PC-3 (cell line): ENCODE data around the gene SPAAR. TPM values are rescaled to one million over a fixed set of nuclear protein-coding genes. Genes with fewer than 3 reads are reported as not detected.
A peak's percentile ranks its signal among the peaks of the same experiment; 100 is the strongest.

Experiments used
- ATAC-seq: fragments of 200-7000 bp; cut with Tn5 transposase; 2 replicates; pipeline ENCODE4 v1.9.1; 2020; ENCODE audit warnings: mild to moderate bottlenecking, moderate library complexity
- BruUV-seq: library from RNA; stranded (reverse); fragments of 400-500 nt; replicated peaks from 2 replicates; lab custom pipeline; 2021; lab: Mats Ljungman, UMichigan
- CTCF ChIA-PET: fragments of 300-600 bp; sonication (Branson Sonifier 250); formaldehyde crosslinking; loops from one replicate; lab custom pipeline; 2022; ENCODE audit warnings: antibody characterized with exemption; lab: Charles Lee
- POLR2A ChIA-PET: fragments of 300-600 bp; sonication (Branson Sonifier 250); formaldehyde crosslinking; loops from one replicate; lab custom pipeline; 2022; ENCODE audit warnings: antibody characterized with exemption; ENCODE audit not compliant: unreplicated experiment; lab: Charles Lee
- DNase-seq: peaks from one replicate; pipeline ENCODE4 v3.0.0-alpha.2; 2015
- H2AFZ ChIP-seq: fragments of 300-600 bp; sonication (generic); 2 replicates; pipeline ENCODE4 v1.6.0; 2016; ENCODE audit warnings: antibody characterized with exemption, low read length
- H3F3A ChIP-seq: fragments of 300-600 bp; sonication (generic); one replicate; pipeline ENCODE4 v1.6.0; 2017; ENCODE audit warnings: antibody characterized with exemption, low read length, control low read depth, mild to moderate bottlenecking; ENCODE audit not compliant: unreplicated experiment
- H3K27ac ChIP-seq: fragments of 300-600 bp; sonication (generic); 2 replicates; pipeline ENCODE4 v1.5.1; 2016; ENCODE audit warnings: mild to moderate bottlenecking, low read length
- H3K27me3 ChIP-seq: fragments of 300-600 bp; sonication (generic); 2 replicates; pipeline ENCODE4 v1.6.1; 2016; ENCODE audit warnings: low read length, mixed read lengths
- H3K36me3 ChIP-seq: fragments of 300-600 bp; sonication (generic); 2 replicates; pipeline ENCODE4 v1.6.1; 2016; ENCODE audit warnings: low read depth, mixed run types, low read length, mixed read lengths
- H3K4me1 ChIP-seq: fragments of 300-600 bp; sonication (generic); 2 replicates; pipeline ENCODE4 v1.5.1; 2016; ENCODE audit warnings: low read length; ENCODE audit not compliant: insufficient read depth
- H3K4me2 ChIP-seq: fragments of 300-600 bp; sonication (generic); 2 replicates; pipeline ENCODE4 v1.6.0; 2016; ENCODE audit warnings: low read length
- H3K4me3 ChIP-seq: fragments of 300-600 bp; sonication (generic); 2 replicates; pipeline ENCODE4 v1.5.1; 2016; ENCODE audit warnings: mild to moderate bottlenecking, low read length, mixed read lengths
- H3K79me2 ChIP-seq: fragments of 300-600 bp; sonication (generic); 2 replicates; pipeline ENCODE4 v1.6.1; 2017; ENCODE audit warnings: low read length, mixed read lengths
- H3K9ac ChIP-seq: fragments of 300-600 bp; sonication (generic); 2 replicates; pipeline ENCODE4 v1.6.0; 2016; ENCODE audit warnings: mild to moderate bottlenecking, low read length
- H3K9me2 ChIP-seq: fragments of 300-600 bp; sonication (generic); replicated peaks from 2 replicates; pipeline ENCODE4 v1.6.1; 2016; ENCODE audit warnings: mixed run types, low read length, mixed read lengths
- H3K9me3 ChIP-seq: fragments of 300-600 bp; sonication (generic); 2 replicates; pipeline ENCODE4 v1.6.1; 2016; ENCODE audit warnings: low read length, mixed read lengths
- H4K20me1 ChIP-seq: fragments of 300-600 bp; sonication (generic); 2 replicates; pipeline ENCODE4 v1.6.1; 2016; ENCODE audit warnings: low read length, mixed read lengths
- EZH2 ChIP-seq: fragments of 300-600 bp; sonication (generic); IDR thresholded peaks from one replicate; pipeline ENCODE4 v1.6.1; 2017; ENCODE audit warnings: antibody characterized with exemption, mild to moderate bottlenecking, low read length; ENCODE audit not compliant: unreplicated experiment
- EZH2phosphoT487 ChIP-seq: fragments of 300-600 bp; sonication (generic); IDR thresholded peaks from 2 replicates; pipeline ENCODE4 v1.6.1; 2018; ENCODE audit warnings: mild to moderate bottlenecking, antibody characterized with exemption, low read length, borderline replicate concordance
- intact Hi-C: fragments of 100-400 bp; cut with micrococcal nuclease; formaldehyde crosslinking; loops from 2 replicates; pipeline ENCODE4 v1.9.0; 2023
- total RNA-seq: library from RNA; depleted of rRNA; stranded (reverse); fragments of >200 nt; gene quantifications from 2 replicates; pipeline ENCODE4 v1.2.3, GENCODE V29; 2014
- TF ChIP-seq, protein P1 (sequence below): fragments of 300-600 bp; sonication (generic); conservative IDR thresholded peaks from 2 replicates; pipeline ENCODE4 v1.5.1; 2017; ENCODE audit warnings: antibody characterized with exemption, low read depth, mild to moderate bottlenecking, low read length

The SPAAR gene
- total RNA-seq, 1 experiment from 2014 or later, result not detected

GRCh38 chr9:35944841-35945240 is 35.6 kb downstream of the SPAAR start:
- no peaks in the 10 kb centered on the region for H3K27me3 ChIP-seq
- no peaks in the 10 kb centered on the region for H3K9me2 ChIP-seq
- no peak for ATAC-seq
- peaks cover 8% of the 10 kb centered on the region for H3K4me1 ChIP-seq
- no peaks in the 10 kb centered on the region for H3K79me2 ChIP-seq
- intact Hi-C loops, result loop anchor here (1.0 kb wide), 1 partner anchor 42 kb away; no protein-coding TSS in a partner anchor
- H3K36me3 ChIP-seq, result no peaks in the 10 kb centered on the region
- H3K9ac ChIP-seq, result no peak overlapping the region
- no peaks in the 10 kb centered on the region for H3F3A ChIP-seq
- no peak for DNase-seq
- H4K20me1 ChIP-seq, result no peaks in the 10 kb centered on the region
- peak overlapping the region; percentile 72; the same call in 1 of the 2 replicates for H2AFZ ChIP-seq
- TF ChIP-seq, protein P1, sequence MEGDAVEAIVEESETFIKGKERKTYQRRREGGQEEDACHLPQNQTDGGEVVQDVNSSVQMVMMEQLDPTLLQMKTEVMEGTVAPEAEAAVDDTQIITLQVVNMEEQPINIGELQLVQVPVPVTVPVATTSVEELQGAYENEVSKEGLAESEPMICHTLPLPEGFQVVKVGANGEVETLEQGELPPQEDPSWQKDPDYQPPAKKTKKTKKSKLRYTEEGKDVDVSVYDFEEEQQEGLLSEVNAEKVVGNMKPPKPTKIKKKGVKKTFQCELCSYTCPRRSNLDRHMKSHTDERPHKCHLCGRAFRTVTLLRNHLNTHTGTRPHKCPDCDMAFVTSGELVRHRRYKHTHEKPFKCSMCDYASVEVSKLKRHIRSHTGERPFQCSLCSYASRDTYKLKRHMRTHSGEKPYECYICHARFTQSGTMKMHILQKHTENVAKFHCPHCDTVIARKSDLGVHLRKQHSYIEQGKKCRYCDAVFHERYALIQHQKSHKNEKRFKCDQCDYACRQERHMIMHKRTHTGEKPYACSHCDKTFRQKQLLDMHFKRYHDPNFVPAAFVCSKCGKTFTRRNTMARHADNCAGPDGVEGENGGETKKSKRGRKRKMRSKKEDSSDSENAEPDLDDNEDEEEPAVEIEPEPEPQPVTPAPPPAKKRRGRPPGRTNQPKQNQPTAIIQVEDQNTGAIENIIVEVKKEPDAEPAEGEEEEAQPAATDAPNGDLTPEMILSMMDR, result no peak
- TF ChIP-seq EZH2phosphoT487 (no peak), EZH2 (no peak)
- no peak overlapping the region for H3K27ac ChIP-seq
- ChIA-PET CTCF (interaction anchor here (1.1 kb wide), 1 partner anchor 42 kb away, joined by 18 read pairs; no protein-coding TSS in a partner anchor), POLR2A (no interaction called here)
- no peak overlapping the region for H3K4me2 ChIP-seq
- no TSS peak for BruUV-seq
- H3K4me3 ChIP-seq, result no peak overlapping the region
- H3K9me3 ChIP-seq, result no peaks in the 10 kb centered on the region

DNA sequence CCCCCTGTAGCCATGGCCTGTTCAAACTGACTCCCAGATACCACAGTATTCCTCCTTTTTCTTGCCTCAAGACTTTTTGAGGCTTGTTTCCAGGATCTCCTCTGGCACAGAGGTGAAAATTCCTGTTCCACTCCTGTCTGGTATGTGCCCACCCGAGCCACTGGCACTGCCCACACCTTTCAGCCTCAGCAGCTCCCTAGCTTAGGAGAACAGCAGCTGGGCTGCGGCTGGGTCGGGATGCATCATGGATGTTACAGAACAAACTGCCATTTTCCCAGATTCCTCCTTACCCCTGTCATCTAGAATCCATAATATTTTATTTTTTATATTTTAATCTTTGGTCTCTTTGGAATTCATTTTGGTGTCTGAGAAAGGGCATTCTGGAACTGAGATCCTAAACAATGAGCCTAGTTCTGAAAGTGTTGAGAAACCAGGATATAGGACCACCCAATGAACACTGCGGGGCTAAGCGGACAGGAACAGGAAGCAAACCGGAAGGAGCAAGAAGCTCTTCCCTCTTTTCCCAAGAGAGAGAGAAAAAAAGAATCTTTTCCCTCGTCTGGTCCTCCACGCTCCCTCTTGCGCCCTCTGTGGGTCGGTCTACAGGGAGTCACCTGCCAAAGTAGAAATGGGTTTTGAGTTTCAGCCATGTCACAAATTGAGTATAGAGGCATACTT is 36.2 kb downstream of the SPAAR start:
- ChIA-PET CTCF (interaction anchor here (0.6 to 1.1 kb wide), 2 partner anchors 22 to 42 kb away, joined by 6 to 18 read pairs; no protein-coding TSS in a partner anchor), POLR2A (no interaction called here)
- H3K79me2 ChIP-seq, result no peaks in the 10 kb centered on the region
- no peaks in the 10 kb centered on the region for H3K9me3 ChIP-seq
- TF ChIP-seq, protein P1, result peak; percentile 83
- TF ChIP-seq EZH2, result no peak
- no peaks in the 10 kb centered on the region for H3K36me3 ChIP-seq
- H3F3A ChIP-seq, result no peaks in the 10 kb centered on the region
- no peak overlapping the region for H3K4me3 ChIP-seq
- H3K9me2 ChIP-seq, result no peaks in the 10 kb centered on the region
- intact Hi-C loops, result loop anchor here (1.0 kb wide), 1 partner anchor 42 kb away; no protein-coding TSS in a partner anchor
- BruUV-seq, result TSS peak; percentile 71
- DNase-seq, result peak; percentile 84
- H2AFZ ChIP-seq, result peak overlapping the region; percentile 72
- H3K4me1 ChIP-seq, result peaks cover 8% of the 10 kb centered on the region
- H3K27me3 ChIP-seq, result no peaks in the 10 kb centered on the region
- H3K9ac ChIP-seq, result peak overlapping the region; percentile 35; the same call in 1 of the 2 replicates
- no peak overlapping the region for H3K27ac ChIP-seq
- peak; percentile 57 for ATAC-seq
- no peaks in the 10 kb centered on the region for H4K20me1 ChIP-seq
- H3K4me2 ChIP-seq, result peak overlapping the region; percentile 37

DNA sequence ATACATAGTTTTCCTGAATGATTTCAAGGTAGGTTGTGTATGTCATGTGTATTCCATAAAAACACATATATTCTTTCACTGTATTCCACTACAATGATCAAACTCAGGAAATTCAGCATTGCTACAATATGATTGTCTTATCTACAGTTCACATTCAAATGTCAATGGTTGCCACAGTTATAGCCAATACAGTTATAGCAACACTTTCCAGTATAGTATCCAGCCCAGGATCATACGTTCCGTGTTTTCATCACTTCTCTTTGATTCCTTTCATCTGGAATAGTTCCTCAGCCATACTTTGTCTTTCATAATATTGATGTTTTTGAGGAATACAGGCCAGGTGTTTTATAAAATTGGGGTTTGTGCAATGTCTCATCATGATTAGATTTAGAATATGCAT is 39.2 kb downstream of the SPAAR start:
- Histone ChIP-seq H3K9me3 (no peaks in the 10 kb centered on the region), H3K27ac (no peak overlapping the region), H3K4me3 (no peak overlapping the region), H3K27me3 (no peaks in the 10 kb centered on the region), H3K36me3 (no peaks in the 10 kb centered on the region), H3K9ac (no peak overlapping the region), H2AFZ (no peak overlapping the region), H3K4me2 (no peak overlapping the region), H3K4me1 (peaks cover 12% of the 10 kb centered on the region), H3K9me2 (no peaks in the 10 kb centered on the region), H4K20me1 (no peaks in the 10 kb centered on the region), H3K79me2 (no peaks in the 10 kb centered on the region), H3F3A (no peaks in the 10 kb centered on the region)
- BruUV-seq, result no TSS peak
- intact Hi-C loops, result no loop called here
- POLR2A ChIA-PET, result no interaction called here
- no peak for ATAC-seq
- TF ChIP-seq, protein P1, result no peak
- TF ChIP-seq EZH2 (no peak), EZH2phosphoT487 (no peak)
- CTCF ChIA-PET, result no interaction called here
- no peak for DNase-seq
